DND-41 (cell line): ENCODE data around the gene JPH3.

Source experiments
- ATAC-seq: fragments of 200-7000 bp; cut with Tn5 transposase; 3 replicates; pipeline ENCODE4 v1.9.1; 2021; ENCODE audit warnings: low read depth; ENCODE audit not compliant: insufficient read depth
- DNase-seq: peaks from one replicate; pipeline ENCODE4 v3.0.0-alpha.2; 2020
- H2AFZ ChIP-seq: 2 replicates; pipeline ENCODE4 v1.6.0; 2012; ENCODE audit warnings: low read depth, low read length
- H3K27ac ChIP-seq: 2 replicates; pipeline ENCODE4 v1.5.1; 2012; ENCODE audit warnings: low read length, inconsistent platforms
- H3K27me3 ChIP-seq: fragments of 200-600 bp; sonication (generic); 2 replicates; pipeline ENCODE4 v1.6.0; 2012; ENCODE audit warnings: low read length, mild to moderate bottlenecking, inconsistent platforms; ENCODE audit not compliant: insufficient read depth, poor library complexity
- H3K36me3 ChIP-seq: 2 replicates; pipeline ENCODE4 v1.5.1; 2012; ENCODE audit warnings: low read length, inconsistent platforms; ENCODE audit not compliant: insufficient read depth
- H3K4me1 ChIP-seq: 2 replicates; pipeline ENCODE4 v1.5.1; 2012; ENCODE audit warnings: mild to moderate bottlenecking, low read length; ENCODE audit not compliant: insufficient read depth
- H3K4me2 ChIP-seq: 2 replicates; pipeline ENCODE4 v1.6.0; 2012; ENCODE audit warnings: mild to moderate bottlenecking, moderate library complexity, low read length, inconsistent platforms; ENCODE audit not compliant: insufficient read depth
- H3K4me3 ChIP-seq, 2 experiments: fragments of 200-600 bp in 1 of 2; shearing (Covaris generic) in 1 of 2; 2 replicates each; pipeline ENCODE4 v1.5.1; 2012 to 2016; ENCODE audit warnings: inconsistent platforms in 2 of 2, low read length in 2 of 2, mild to moderate bottlenecking in 2 of 2, low read depth in 1 of 2, moderate library complexity in 1 of 2
- H3K79me2 ChIP-seq: 2 replicates; pipeline ENCODE4 v1.6.0; 2012; ENCODE audit warnings: low read length, inconsistent platforms; ENCODE audit not compliant: insufficient read depth
- H3K9ac ChIP-seq: 2 replicates; pipeline ENCODE4 v1.6.0; 2012; ENCODE audit warnings: low read depth, mild to moderate bottlenecking, inconsistent platforms, low read length, moderate library complexity
- H3K9me3 ChIP-seq: 2 replicates; pipeline ENCODE4 v1.5.1; 2012; ENCODE audit warnings: low read length, moderate library complexity, mild to moderate bottlenecking, inconsistent platforms; ENCODE audit not compliant: insufficient read depth, severe bottlenecking
- H4K20me1 ChIP-seq: 2 replicates; pipeline ENCODE4 v1.6.0; 2012; ENCODE audit warnings: low read length; ENCODE audit not compliant: insufficient read depth
- EZH2 ChIP-seq: IDR thresholded peaks from 3 replicates; pipeline ENCODE4 v1.6.1; 2012; ENCODE audit warnings: borderline replicate concordance, low read depth, mild to moderate bottlenecking, moderate library complexity, low read length, inconsistent platforms; ENCODE audit not compliant: severe bottlenecking
- TF ChIP-seq, protein P1 (sequence below): IDR thresholded peaks from 2 replicates; pipeline ENCODE4 v1.5.1; 2012; ENCODE audit warnings: borderline replicate concordance, low read length, moderate library complexity, mild to moderate bottlenecking; ENCODE audit not compliant: poor library complexity, severe bottlenecking; ENCODE audit errors: extremely low read depth

JPH3 gene

DNA sequence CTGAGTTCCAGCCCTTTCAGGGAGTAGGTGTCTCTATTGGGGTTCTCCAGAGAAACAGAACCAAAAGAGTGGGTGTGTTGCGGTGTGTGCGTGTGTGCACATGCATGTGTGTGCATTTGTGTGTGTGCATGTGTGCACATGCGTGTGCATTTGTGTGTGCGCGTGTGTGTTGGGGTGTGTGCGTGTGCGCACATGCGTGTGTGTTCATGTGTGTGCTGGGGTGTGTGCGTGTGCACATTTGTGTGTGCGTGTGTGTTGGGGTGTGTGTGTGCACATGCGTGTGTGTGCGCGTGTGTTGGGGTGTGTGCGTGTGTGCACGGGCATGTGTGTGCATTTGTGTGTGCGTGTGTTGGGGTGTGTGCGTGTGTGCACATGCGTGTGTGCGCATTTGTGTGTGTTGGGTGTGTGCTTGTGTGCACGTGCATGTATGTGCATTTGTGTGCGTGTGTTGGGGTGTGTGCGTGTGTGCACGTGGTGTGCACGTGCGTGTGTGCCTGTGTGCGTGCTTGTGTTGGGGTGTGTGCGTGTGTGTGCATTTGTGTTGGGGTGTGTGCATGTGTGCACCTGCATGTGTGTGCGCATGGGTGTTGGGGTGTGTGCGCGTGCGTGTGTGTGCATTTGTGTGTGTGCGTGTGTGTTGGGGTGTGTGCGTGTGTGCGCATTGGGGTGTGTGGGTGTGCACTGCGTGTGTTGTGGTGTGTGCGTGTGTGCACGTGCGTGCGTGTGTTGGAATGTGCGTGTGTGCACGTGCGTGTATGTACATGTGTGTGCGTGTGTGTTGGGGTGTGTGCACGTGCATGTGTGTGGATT lies 38.4 kb upstream of the JPH3 start:
- no peak overlapping the region for H3K9ac ChIP-seq
- no peak overlapping the region for H3K4me3 ChIP-seq
- TF ChIP-seq, protein P1, sequence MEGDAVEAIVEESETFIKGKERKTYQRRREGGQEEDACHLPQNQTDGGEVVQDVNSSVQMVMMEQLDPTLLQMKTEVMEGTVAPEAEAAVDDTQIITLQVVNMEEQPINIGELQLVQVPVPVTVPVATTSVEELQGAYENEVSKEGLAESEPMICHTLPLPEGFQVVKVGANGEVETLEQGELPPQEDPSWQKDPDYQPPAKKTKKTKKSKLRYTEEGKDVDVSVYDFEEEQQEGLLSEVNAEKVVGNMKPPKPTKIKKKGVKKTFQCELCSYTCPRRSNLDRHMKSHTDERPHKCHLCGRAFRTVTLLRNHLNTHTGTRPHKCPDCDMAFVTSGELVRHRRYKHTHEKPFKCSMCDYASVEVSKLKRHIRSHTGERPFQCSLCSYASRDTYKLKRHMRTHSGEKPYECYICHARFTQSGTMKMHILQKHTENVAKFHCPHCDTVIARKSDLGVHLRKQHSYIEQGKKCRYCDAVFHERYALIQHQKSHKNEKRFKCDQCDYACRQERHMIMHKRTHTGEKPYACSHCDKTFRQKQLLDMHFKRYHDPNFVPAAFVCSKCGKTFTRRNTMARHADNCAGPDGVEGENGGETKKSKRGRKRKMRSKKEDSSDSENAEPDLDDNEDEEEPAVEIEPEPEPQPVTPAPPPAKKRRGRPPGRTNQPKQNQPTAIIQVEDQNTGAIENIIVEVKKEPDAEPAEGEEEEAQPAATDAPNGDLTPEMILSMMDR: no peak
- TF ChIP-seq EZH2: no peak
- H3K27ac ChIP-seq: no peak overlapping the region
- DNase-seq: no peak
- H3K36me3 ChIP-seq: no peaks in the 10 kb centered on the region
- H3K4me2 ChIP-seq: no peak overlapping the region
- no peak for ATAC-seq
- H3K4me1 ChIP-seq: no peaks in the 10 kb centered on the region
- no peaks in the 10 kb centered on the region for H3K9me3 ChIP-seq
- no peaks in the 10 kb centered on the region for H3K79me2 ChIP-seq
- H4K20me1 ChIP-seq: no peaks in the 10 kb centered on the region
- H2AFZ ChIP-seq: no peak overlapping the region
- no peaks in the 10 kb centered on the region for H3K27me3 ChIP-seq

DNA sequence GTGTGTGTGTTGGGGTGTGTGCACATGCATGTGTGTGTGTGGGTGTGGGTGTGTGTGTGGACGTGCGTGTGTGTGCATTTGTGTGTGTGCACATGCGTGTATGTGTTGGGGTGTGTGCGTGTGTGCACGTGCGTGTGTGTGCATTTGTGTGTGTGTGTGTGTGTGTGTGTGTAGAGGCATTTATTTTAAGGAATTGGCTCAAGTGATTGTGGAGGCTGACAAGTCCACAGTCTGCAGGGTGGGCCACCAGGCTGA lies 37.9 kb upstream of the JPH3 start:
- DNase-seq (no peak), ATAC-seq (no peak)
- Histone ChIP-seq H3K36me3 (no peaks in the 10 kb centered on the region), H2AFZ (no peak overlapping the region), H3K9me3 (no peaks in the 10 kb centered on the region), H3K27me3 (no peaks in the 10 kb centered on the region), H3K9ac (no peak overlapping the region), H4K20me1 (no peaks in the 10 kb centered on the region), H3K27ac (no peak overlapping the region), H3K4me3 (no peak overlapping the region), H3K4me2 (no peak overlapping the region), H3K4me1 (no peaks in the 10 kb centered on the region), H3K79me2 (no peaks in the 10 kb centered on the region)
- TF ChIP-seq EZH2: no peak

DNA sequence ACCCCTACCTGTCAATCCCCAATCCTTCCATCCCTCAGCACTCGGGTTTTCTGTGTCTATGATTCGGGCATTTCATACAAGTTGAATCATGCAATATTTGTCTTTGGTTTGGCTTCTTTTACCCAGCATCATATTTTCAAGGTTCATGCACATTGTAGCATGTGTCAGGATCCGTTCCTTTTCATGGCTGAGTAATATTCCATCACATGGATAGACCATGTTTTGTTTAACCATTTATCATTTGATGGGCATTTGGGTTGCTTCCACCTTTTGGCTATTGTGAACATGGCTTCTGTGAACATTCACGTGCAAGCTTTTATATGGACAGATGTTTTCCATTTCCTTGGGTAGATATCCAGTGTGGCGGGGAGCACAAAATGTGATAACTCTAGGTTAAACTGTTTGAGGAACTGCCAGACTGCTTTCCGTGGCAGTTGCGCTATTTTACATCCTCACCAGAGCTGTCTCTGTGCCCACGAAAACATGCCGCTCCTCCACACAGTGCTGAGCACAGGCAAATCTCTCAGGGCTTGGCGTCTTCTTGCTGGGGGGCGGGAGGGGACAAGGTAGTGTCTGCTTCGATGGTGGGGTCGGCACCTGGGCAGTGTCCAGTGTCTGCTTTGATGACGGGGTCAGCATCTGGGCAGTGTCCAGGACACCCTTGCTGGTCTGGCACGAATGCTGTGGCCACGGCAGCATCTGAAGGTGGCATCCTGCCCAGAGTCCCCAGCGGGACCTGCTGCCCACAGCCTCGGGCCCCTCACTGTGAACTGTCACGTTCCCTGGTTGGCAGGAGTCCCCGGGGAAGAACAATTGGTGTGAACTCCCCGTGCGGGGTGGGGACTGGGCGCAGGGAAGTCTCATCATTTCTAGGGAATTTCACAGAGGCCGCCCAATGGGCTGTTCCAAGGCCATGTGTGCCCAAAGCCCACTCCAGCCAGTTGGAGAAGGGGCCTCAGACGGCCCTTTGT lies 32.4 kb upstream of the JPH3 start:
- no peak overlapping the region for H3K4me3 ChIP-seq
- H3K4me2 ChIP-seq: no peak overlapping the region
- H3K27ac ChIP-seq: no peak overlapping the region
- H4K20me1 ChIP-seq: no peaks in the 10 kb centered on the region; the same call in 1 of the 2 replicates
- no peaks in the 10 kb centered on the region for H3K4me1 ChIP-seq
- ATAC-seq (no peak), DNase-seq (no peak)
- no peaks in the 10 kb centered on the region for H3K9me3 ChIP-seq
- H3K79me2 ChIP-seq: no peaks in the 10 kb centered on the region
- H3K27me3 ChIP-seq: no peaks in the 10 kb centered on the region
- H2AFZ ChIP-seq: no peak overlapping the region
- TF ChIP-seq EZH2: no peak
- TF ChIP-seq, protein P1: no peak
- H3K36me3 ChIP-seq: no peaks in the 10 kb centered on the region
- H3K9ac ChIP-seq: no peak overlapping the region

DNA sequence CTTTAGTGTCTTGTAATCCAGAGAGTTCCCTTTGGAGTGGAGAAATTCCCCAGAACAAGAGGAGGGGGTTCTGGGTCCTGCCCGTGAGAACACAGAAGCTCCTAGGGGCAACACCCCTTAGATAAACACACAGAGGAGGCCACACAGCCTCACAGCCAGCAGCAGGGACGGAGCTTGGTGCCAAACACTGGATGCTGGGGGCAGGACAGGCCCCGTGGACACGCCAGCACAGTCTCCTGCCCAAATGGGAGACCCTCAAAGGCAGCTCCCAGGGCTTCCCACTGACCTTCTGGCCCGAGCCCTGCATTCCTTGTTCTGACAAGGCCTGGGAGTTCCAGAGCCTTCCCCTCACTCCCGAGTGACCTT lies 31.8 kb upstream of the JPH3 start:
- Histone ChIP-seq H4K20me1 (no peaks in the 10 kb centered on the region; the same call in 1 of the 2 replicates), H3K4me1 (no peaks in the 10 kb centered on the region), H3K4me2 (no peak overlapping the region), H3K9ac (no peak overlapping the region), H3K36me3 (no peaks in the 10 kb centered on the region), H3K4me3 (no peak overlapping the region), H3K79me2 (no peaks in the 10 kb centered on the region), H2AFZ (no peak overlapping the region), H3K9me3 (no peaks in the 10 kb centered on the region), H3K27ac (no peak overlapping the region), H3K27me3 (no peaks in the 10 kb centered on the region)
- no peak for TF ChIP-seq EZH2
- TF ChIP-seq, protein P1: no peak
- no peak for DNase-seq
- ATAC-seq: no peak
